ENCODE results near the gene HPN. TPM values are rescaled to one million over a fixed set of nuclear protein-coding genes. Genes with fewer than 3 reads are reported as not detected.
"Not testable (repeated sequence)": the region's sequence is repeated elsewhere in the genome, so short reads cannot be mapped to it uniquely, and the experiment has no call there.

The HPN gene
- total RNA-seq, 2 donors from 2014 or later = 0.31 TPM; not detected in 1

DNA sequence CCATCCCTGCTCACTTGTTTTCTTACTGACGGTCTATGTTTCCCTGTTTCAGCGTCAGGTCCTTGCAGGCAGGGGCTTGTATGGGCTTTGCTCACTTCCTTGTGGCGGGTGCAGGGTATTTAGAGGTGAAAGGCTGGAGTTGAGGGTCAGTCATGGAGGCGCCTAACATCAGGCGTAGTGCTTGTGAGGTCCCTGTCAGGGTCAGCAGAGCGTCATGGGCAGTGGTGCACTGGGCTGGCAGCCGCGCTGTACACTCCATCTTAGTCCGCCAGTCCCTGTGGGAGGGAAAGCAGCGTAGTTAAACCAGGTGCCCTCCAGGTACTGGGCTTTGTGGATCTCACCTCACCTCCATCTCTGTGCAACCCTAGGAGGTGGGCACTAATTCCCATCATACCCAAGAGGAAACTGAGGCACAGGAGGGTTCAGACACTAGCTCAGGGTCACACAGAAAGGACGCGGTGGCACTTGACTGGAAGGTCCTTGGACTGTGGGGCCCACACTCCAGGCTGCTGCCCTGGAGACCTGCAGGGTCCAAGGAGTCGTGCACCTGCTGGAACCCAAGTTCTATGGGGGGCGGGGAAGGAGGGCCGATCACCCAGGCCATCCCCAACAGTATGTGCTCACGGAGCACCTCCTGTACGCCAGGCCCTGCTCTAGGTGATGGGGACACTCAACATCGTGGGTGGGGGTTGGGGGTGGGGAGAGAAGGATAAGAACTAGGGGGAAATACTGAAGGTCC, 36.8 kb upstream of the HPN start:
- peaks cover 6% of the 10 kb centered on the region for H3K36me3 Mint-ChIP-seq
- H3K4me1 Mint-ChIP-seq (ENCODE audit: low read depth in 2 of 2) = peaks cover 35 to 41% of the 10 kb centered on the region in 2 donors
- DNase-seq (ENCODE audit: low spot score) = no peak
- H3K9me3 Mint-ChIP-seq = no peaks in the 10 kb centered on the region
- no peaks in the 10 kb centered on the region for H3K27me3 Mint-ChIP-seq
- ATAC-seq = no peak
- H3K4me3 Mint-ChIP-seq = no peak overlapping the region
- H3K27ac Mint-ChIP-seq = no peak overlapping the region

DNA sequence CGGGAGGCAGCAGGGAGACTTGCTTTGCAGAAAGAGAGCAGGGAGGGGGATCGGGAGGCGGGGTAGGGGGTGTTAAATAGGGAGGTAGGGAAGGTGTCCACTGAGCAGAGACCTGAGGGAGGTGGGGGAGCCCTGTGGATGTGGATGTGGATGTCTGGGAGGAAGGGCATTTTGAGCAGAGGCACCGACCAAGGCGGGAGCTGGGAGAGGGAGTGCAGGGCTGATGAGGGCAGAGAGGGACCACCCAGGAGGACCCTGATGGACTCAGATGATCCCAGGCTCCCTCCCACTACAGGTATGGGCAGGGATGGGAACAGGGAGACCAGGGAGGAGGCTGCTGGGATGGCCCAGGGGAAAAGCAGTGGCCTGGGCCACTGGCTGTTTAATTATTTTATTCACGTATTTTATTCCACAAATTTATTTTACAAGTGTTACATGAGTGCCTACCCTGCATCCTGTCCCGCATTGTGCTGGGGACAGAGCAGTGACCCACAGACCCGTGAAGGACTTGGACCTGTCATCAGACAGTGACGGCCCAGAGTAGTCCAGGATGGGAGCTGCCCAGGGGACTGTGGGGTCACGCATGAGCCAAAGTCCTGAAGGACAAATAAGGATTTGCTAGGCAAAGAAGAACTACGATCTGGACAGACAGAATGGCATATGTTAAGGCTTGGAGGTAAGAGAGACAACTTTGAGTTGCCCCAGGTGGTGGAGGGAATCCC, 36.1 kb upstream of the HPN start:
- Mint-ChIP-seq H3K27ac (no peak overlapping the region), H3K27me3 (no peaks in the 10 kb centered on the region), H3K36me3 (peaks cover 10% of the 10 kb centered on the region), H3K4me1 (ENCODE audit: low read depth in 2 of 2) (peaks cover 38 to 41% of the 10 kb centered on the region in 2 donors), H3K9me3 (no peaks in the 10 kb centered on the region), H3K4me3 (no peak overlapping the region)
- no peak for DNase-seq (ENCODE audit: low spot score)
- ATAC-seq = no peak

DNA sequence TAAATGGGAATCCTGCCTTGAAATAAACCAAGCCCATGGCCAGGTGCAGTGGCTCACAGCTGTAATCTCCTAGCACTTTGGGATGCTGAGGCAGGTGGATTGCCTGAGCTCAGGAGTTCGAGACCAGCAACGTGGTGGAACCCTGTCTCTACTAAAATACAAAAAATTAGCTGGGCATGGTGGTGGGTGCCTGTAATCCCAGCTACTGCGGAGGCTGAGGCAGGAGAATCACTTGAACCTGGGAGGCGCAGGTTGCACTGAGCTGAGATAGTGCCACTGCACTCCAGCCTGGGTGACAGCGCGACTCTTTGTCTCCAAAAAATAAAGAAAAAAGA, 35.5 kb upstream of the HPN start:
- not testable (repeated sequence) for DNase-seq (ENCODE audit: low spot score); ATAC-seq; H3K4me3 Mint-ChIP-seq; H3K27me3 Mint-ChIP-seq; H3K9me3 Mint-ChIP-seq
- Mint-ChIP-seq H3K27ac (peak overlapping the region in 1 of 2 donors; percentile 46), H3K36me3 (peaks cover 10% of the 10 kb centered on the region), H3K4me1 (ENCODE audit: low read depth in 2 of 2) (peaks cover 39 to 43% of the 10 kb centered on the region in 2 donors)

DNA sequence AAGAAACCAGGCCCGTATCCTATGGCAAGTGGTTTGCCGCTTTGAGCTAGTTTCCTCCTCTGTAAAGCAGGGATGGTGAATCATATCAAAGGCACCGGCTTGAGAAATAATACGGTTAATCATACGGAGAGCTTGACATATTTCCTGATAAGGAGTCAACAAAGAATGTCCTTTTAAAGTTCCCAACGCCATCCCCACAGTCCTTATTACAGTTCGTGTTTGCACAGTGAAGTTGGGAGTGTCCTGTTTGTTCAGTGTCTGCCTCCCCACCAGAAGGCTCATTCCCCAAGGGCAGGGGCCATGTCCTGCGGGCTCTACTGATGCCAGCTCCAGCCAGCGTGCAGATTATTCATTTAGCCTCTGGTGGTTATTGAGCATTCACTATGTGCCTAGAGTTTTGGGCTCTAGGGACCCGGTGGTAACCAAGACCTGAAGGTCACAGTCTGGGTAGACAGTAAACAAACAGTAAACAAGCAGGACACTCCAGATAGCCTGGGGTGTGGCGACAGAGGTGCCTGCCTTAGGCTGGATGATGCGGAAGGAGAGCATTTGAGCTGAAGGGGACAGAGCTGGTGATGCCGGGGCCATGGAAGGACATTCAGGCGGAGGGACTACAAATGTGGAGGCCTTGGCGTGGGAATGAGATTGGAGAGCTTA, 35.1 kb upstream of the HPN start:
- peaks cover 6% of the 10 kb centered on the region for H3K36me3 Mint-ChIP-seq
- ATAC-seq (no peak), DNase-seq (ENCODE audit: low spot score) (no peak)
- H3K4me3 Mint-ChIP-seq = no peak overlapping the region
- peak overlapping the region in 1 of 2 donors; percentile 46 for H3K27ac Mint-ChIP-seq
- no peaks in the 10 kb centered on the region for H3K27me3 Mint-ChIP-seq
- H3K4me1 Mint-ChIP-seq (ENCODE audit: low read depth in 2 of 2) = peaks cover 39 to 43% of the 10 kb centered on the region in 2 donors
- no peaks in the 10 kb centered on the region for H3K9me3 Mint-ChIP-seq

DNA sequence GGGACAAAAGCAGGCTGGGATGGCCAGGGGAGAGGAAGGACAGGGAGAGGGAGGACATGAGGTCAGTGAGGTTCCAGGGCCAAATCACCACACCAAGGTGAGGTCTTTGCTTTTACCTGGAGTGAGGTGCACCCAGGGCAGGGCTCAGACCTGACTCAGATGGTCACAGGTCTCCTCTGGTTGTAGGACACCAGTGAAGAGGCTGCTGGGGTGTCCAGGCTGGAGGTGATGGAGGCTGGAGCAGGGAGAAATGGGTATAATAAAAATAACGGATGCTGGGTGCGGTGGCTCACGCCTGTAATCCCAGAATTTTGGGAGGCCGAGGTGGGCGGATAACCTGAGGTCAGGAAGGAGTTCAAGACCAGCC, 34.5 kb upstream of the HPN start:
- no peaks in the 10 kb centered on the region for H3K9me3 Mint-ChIP-seq
- ATAC-seq (no peak), DNase-seq (ENCODE audit: low spot score) (no peak)
- peaks cover 6% of the 10 kb centered on the region for H3K36me3 Mint-ChIP-seq
- H3K4me3 Mint-ChIP-seq = no peak overlapping the region
- H3K4me1 Mint-ChIP-seq (ENCODE audit: low read depth in 2 of 2) = peaks cover 39 to 40% of the 10 kb centered on the region in 2 donors
- peak overlapping the region in 1 of 2 donors; percentile 46 for H3K27ac Mint-ChIP-seq
- H3K27me3 Mint-ChIP-seq = no peaks in the 10 kb centered on the region

DNA sequence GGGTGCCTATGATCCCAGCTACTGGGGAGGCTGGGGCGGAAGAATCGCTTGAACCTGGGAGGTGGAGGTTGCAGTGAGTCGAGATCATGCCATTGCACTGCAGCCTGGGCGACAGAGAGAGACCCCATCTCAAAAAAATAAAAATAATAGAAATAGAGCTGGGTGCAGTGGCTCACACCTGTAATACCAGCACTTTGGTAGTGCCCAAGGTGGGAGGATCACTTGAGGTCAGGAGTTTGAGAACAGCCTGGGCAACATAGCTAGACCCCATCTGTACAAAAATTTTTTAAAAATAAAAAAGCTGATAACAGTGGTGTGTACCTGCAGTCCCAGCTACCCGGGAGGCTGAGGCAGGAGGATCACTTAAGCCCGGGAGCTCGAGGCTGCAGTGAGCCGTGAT, 34.1 kb upstream of the HPN start:
- not testable (repeated sequence) for H3K36me3 Mint-ChIP-seq; DNase-seq (ENCODE audit: low spot score); H3K27me3 Mint-ChIP-seq; H3K27ac Mint-ChIP-seq; H3K4me3 Mint-ChIP-seq; ATAC-seq; H3K9me3 Mint-ChIP-seq
- H3K4me1 Mint-ChIP-seq (ENCODE audit: low read depth in 2 of 2) = peaks cover 39 to 40% of the 10 kb centered on the region in 2 donors

DNA sequence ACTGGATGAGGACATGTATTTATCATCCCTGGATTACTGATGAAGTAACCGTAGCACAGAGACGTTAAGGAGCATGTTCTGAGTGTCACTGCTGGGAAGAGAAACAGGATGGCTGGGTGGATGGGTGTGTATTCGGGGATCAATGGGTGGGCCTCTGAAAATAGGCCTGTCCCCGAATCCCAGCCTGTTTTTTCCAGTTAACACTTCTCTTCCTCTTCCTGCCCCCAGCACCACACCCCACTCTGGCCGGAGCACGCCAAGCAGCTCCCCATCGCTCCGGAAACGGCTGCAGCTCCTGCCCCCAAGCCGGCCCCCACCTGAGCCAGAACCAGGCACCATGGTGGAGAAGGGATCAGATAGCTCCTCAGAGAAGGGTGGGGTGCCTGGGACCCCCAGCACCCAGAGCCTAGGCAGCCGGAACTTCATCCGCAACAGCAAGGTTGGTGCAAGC, 32.6 kb upstream of the HPN start:
- Mint-ChIP-seq H3K27me3 (no peaks in the 10 kb centered on the region), H3K27ac (no peak overlapping the region), H3K36me3 (peaks cover 6% of the 10 kb centered on the region), H3K4me1 (ENCODE audit: low read depth in 2 of 2) (peaks cover 41% of the 10 kb centered on the region in 2 donors), H3K4me3 (no peak overlapping the region), H3K9me3 (no peaks in the 10 kb centered on the region)
- no peak for DNase-seq (ENCODE audit: low spot score)
- ATAC-seq = no peak

DNA sequence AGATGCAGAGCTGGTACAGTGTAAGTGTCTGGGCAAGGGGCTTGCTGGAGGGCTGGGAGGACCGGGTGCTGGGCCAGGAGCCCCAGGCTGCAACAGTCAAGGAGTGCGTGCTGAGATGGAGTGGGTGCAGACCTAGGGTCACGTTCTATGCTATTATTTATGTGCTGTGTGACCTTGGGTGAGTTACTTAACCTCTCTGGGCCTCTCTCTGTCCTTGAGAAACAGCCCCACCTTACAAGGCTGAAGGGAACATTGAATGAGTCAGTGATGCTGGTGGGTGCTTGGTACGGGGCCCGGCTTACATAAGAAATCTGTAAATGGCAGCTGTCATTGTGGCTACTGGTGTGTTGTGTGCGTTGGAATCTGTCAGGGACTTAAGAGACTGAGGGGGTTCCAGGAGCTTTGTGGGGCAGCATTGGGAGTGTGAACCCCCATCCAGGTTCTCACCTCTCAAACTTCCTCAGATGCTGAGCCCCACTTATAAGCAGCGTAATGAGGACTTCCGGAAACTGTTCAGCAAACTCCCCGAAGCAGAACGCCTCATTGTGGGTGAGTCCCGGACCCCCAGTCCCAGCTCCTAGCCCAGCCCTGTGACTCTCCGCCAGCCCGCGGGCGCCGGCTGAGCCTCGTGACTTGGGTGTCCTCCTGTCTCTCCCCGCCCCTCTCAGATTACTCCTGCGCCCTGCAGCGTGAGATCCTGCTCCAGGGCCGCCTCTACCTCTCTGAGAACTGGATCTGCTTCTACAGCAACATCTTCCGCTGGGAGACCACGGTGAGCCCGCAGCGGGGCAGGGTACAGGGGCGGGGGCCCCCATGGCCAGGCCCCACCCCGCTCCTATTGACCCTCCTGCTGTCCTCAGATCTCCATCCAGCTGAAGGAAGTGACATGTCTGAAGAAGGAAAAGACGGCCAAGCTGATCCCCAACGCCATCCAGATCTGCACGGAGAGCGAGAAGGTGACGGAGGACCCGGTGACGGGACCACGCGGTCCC, 31.8 kb upstream of the HPN start:
- DNase-seq (ENCODE audit: low spot score) (no peak), ATAC-seq (no peak)
- Mint-ChIP-seq H3K4me3 (no peak overlapping the region), H3K27ac (peak overlapping the region in 1 of 2 donors; percentile 68), H3K4me1 (ENCODE audit: low read depth in 2 of 2) (peaks cover 43 to 49% of the 10 kb centered on the region in 2 donors), H3K9me3 (no peaks in the 10 kb centered on the region), H3K36me3 (peaks cover 6% of the 10 kb centered on the region), H3K27me3 (no peaks in the 10 kb centered on the region)

DNA sequence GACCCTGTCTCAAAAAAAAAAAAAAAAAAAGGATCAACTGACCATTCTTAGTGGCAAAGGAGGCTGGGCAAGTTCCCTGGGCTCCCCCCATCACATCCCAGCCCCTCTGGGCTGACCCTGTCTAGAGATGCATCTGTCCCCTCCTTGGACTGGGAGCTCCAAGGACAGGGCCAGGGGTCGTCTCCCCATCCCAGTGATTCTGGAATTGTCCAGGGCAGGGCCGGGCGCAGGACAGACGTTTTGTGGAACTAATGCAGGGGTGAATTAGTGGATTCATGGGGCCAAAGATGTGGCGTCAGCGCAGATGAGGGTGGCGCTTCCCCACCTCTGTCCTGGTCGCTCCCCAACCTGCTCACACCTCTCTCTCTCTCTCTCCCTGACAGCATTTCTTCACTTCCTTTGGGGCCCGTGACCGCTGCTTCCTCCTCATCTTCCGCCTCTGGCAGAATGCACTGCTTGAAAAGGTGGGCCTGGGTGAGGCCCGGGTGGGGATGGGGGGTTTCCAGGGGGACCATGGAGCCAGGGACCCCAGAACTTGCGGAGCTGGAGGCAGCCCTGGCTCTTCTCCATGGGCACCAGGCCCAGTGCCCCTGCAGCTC, 30.3 kb upstream of the HPN start:
- Mint-ChIP-seq H3K4me1 (ENCODE audit: low read depth in 2 of 2) (peaks cover 45 to 51% of the 10 kb centered on the region in 2 donors), H3K36me3 (peaks cover 6% of the 10 kb centered on the region), H3K27me3 (no peaks in the 10 kb centered on the region), H3K9me3 (no peaks in the 10 kb centered on the region), H3K27ac (peak overlapping the region; percentile 68 to 83), H3K4me3 (peak overlapping the region; percentile 72)
- DNase-seq (ENCODE audit: low spot score) = no peak
- ATAC-seq = peak; percentile 70 to 80

DNA sequence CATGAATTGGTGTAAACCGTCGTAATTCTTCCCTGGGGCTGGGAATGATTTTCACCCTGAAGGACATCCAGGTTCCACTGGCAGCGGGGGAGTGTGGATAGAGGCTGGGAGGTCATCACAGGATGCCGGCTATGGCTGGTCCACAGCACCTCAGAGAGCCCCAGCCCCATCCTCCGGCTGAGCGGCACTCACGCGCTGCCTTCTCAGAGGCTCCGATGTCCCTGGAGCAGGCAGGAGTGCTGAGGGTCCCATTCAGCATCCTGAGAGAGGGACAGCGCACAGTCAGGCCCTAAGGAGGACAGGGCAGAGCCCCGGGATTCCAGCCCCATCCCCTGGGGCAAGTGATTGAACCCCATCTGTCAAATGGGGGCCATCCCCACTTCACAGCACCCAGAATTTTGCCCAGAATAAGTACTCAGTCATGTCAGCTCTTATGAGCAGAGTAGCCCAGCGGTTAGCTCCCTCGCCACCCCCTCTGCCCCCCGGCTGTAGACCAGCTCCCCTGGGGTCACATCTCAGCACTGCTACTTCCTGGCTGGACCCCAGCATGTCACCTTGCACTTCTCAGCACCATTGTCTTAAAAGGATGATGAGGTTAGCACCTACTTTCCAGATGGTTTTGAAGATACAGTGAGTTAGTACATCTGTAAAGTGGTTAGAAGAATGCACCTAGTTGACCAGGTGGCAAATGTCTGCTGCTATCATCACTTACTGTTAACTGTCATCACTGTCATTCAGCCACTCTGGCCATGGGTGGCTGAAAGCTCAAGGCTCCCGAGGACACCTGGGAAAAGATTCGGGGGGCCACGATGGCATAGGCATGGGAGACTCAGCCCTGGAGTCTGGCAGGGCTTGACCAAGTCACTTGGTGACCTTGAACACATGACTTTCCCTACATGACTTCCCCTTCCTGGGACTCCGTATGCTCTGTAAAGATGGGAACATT, 29.5 kb upstream of the HPN start:
- Mint-ChIP-seq H3K9me3 (no peaks in the 10 kb centered on the region), H3K36me3 (peaks cover 6% of the 10 kb centered on the region), H3K4me1 (ENCODE audit: low read depth in 2 of 2) (peaks cover 45 to 46% of the 10 kb centered on the region in 2 donors), H3K27me3 (no peaks in the 10 kb centered on the region), H3K4me3 (peak overlapping the region; percentile 72), H3K27ac (peak overlapping the region; percentile 68 to 83)
- DNase-seq (ENCODE audit: low spot score) = no peak
- peak in 1 of 2 donors; percentile 42 for ATAC-seq

DNA sequence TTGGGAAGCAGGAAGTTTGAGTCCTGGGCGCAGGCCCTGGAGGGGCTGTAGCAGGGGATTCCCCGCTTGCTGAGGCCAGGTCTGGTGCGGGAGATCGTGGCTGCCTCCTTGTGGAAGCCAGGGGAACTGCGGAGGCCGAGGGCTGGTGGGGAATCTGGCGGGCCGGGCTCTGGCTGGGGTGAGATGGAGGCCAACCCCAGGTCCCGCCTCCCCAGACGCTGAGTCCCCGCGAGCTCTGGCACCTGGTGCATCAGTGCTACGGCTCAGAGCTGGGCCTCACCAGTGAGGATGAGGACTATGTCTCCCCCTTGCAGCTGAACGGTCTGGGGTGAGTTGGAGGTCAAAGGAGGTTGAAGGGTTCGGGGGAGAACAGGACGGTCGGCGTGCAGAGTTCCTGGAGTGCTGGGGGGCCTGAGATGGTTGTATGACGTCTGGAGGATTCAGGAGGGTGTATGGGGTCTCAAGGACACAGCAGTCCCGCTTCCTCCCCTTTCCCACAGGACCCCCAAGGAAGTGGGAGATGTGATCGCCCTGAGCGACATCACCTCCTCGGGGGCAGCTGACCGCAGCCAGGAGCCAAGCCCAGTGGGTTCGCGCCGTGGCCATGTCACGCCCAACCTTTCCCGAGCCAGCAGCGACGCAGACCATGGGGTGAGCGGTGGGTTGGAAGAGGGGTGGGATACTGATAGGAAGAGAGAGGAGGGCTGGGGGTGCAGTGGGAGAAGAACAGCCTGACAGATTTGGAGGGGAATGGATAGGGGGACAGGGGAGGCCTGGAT, 28.3 kb upstream of the HPN start:
- Mint-ChIP-seq H3K9me3 (no peaks in the 10 kb centered on the region), H3K4me1 (ENCODE audit: low read depth in 2 of 2) (peaks cover 46 to 51% of the 10 kb centered on the region in 2 donors), H3K36me3 (peaks cover 12% of the 10 kb centered on the region), H3K27me3 (no peaks in the 10 kb centered on the region), H3K27ac (peak overlapping the region; percentile 68 to 83), H3K4me3 (peak overlapping the region; percentile 72)
- peak; percentile 70 to 80 for ATAC-seq
- peak; percentile 77 for DNase-seq (ENCODE audit: low spot score)

Measured in natural killer cell treated with Interleukin-12 subunit alpha and Interleukin-12 subunit beta and Interleukin-15 and Interleukin-18, amount 100 ng/mL, for 72 hours (primary cell).